Epithelial cell of esophagus (primary cell): ENCODE results near the gene CCM2.

Experiments
- DNase-seq: peaks from one replicate; pipeline ENCODE4 v3.0.0; 2010; ENCODE audit warnings: low read depth
- H3K4me3 ChIP-seq: 2 replicates; pipeline ENCODE4 v1.5.1; 2011; ENCODE audit warnings: mild to moderate bottlenecking, low read length, control low read depth
- TF ChIP-seq, protein P1 (sequence below): IDR thresholded peaks from 2 replicates; pipeline ENCODE4 v1.5.1; 2011; ENCODE audit warnings: low read depth, mild to moderate bottlenecking, low read length, control low read depth, inconsistent platforms; ENCODE audit not compliant: insufficient read depth; ENCODE audit errors: missing control alignments

CCM2 gene

DNA sequence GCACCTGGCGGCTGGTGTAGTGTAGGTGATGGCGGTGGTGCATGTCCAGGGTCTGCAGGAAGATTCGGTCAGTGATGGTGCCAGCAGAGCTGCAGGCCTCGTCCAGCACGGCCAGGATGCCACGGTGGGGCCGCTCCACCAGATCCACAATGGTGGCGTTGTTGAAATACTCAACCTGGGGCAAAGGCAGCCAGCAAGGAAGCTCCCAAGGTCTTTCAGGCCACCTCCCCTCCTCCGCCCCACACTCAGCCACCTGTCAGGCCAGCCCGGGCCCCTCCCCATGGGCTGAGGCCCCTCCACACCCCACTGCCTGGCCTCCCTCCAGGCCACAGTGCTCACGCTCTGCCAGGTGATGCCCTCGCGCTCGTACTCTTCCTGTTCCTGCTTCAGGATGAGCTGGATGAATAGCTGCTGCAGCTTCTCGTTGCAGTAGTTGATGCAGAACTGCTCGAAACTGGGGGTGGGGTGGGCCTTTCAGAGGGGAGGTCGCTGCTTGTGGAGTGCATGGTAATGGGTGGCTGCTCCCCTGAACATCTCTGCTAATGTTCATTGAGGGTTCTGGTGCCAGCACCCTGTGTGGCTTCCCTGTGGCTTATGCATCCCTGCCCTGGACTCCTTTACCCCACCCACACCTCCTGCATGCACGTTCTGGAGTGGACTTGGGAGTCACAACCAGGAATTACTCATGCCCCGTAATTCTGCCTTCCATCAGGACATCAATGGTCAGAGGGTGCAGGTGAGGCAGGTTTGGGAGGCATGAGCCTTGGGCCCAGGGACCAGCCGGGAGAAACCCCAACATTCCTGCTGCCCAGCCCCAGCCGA is 30.1 kb upstream of the CCM2 start:
- DNase-seq = no peak
- H3K4me3 ChIP-seq = no peak overlapping the region
- TF ChIP-seq, protein P1, sequence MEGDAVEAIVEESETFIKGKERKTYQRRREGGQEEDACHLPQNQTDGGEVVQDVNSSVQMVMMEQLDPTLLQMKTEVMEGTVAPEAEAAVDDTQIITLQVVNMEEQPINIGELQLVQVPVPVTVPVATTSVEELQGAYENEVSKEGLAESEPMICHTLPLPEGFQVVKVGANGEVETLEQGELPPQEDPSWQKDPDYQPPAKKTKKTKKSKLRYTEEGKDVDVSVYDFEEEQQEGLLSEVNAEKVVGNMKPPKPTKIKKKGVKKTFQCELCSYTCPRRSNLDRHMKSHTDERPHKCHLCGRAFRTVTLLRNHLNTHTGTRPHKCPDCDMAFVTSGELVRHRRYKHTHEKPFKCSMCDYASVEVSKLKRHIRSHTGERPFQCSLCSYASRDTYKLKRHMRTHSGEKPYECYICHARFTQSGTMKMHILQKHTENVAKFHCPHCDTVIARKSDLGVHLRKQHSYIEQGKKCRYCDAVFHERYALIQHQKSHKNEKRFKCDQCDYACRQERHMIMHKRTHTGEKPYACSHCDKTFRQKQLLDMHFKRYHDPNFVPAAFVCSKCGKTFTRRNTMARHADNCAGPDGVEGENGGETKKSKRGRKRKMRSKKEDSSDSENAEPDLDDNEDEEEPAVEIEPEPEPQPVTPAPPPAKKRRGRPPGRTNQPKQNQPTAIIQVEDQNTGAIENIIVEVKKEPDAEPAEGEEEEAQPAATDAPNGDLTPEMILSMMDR = no peak

DNA sequence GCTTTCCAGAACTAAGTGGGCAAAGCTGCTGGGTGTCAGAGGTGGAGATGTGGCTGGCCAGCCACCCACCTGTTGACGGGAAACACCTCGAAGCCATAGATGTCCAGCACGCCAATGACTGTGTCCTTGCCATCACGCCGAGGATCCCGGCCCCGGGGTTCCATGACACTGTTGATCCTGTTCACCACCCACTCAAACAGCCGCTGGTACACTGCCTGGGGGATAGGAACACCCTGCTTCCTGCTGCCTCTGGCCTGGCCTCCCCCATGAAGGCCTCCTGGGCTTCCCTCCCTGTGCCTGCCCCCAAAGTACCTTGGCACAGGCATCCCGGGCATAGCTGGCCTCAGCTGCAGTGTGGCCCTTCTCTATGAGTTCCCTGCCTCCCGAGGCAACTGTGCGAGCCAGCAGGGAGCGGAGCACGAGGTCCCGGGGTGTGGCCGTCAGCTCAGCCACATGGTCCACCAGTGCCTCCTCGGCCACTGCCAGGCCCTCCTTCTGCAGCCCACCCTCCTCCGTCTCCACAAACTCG is 29.4 kb upstream of the CCM2 start:
- TF ChIP-seq, protein P1 = no peak
- no peak for DNase-seq
- no peak overlapping the region for H3K4me3 ChIP-seq

DNA sequence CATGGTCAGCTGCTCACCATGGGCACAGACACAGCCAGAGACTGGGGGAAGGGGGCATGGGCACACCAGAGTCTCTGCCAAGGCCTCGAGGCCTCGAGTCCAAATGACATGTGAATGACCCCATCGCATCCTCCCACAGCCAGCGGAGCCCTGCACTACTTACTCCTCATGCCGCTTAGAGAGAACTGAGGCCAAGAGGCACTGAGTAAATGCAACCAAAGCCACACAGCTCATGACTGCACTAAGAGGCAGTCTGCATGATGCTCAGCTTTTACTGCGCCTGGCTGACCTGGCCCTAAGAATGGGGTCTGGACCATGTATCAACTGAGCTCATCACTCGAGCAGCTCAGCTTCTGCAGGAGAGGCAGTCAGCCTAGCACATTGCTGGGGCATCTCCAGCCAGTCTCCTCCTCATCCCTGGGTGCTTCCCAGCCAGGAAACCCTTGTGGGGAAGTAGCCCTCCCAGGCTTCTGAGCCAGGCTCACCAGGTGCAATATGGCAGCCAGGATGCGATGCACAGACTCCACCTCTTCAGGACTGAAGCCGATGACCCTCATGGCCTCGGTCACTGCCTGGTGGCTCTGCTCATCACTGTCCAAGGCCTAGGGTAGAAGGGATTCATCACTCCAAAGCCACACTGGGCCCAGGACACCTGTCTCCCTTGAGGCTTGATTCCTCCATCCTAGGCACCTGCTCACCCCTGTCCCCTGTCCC is 28.7 kb upstream of the CCM2 start:
- H3K4me3 ChIP-seq = no peak overlapping the region
- no peak for DNase-seq
- TF ChIP-seq, protein P1 = no peak

DNA sequence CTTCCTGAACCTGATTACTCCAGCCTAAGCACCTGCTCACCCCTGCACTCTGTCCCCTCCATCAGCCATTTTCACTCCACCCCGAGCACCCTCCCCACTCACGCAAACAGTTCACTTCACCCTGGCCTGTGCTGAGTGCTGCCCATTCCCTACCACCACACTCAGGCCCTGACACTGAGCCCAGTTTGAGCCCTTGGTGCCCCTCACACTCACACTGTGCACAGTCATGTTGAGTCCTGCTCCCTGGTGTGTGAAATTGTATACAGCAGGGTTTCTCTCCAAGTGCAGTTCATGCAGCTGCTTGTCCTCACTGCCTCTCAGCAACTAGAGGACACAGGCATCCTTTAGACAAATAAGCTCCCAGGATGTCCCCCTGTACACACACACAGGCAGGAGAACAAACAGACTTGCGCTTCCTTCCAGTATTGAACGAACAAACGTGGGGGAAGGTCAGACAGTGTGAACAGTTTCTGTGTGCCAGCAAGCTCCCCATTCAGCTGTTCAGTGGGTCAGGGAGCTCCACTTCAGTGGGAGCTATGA is 28.0 kb upstream of the CCM2 start:
- TF ChIP-seq, protein P1 = no peak
- H3K4me3 ChIP-seq = no peak overlapping the region
- no peak for DNase-seq

DNA sequence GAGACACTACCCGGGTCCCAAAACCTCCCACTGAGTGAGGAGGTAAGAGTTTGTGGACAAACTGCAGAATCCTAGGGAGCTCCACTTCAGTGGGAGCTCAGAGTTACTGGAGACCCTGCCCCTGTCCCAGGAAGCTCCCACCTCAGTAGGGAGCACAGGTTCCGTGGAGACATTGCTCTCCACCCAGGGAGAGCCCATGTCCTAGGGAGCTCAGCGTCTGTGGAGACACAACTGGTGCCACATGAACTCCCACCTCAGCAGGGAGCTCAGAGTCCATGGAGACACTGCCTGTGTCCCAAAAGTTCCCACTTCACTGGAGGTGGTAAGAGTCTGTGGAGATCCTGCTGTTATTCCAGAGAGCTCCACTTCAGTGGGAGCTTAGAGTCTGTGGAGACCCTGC is 27.4 kb upstream of the CCM2 start:
- no peak for DNase-seq
- TF ChIP-seq, protein P1 = no peak
- no peak overlapping the region for H3K4me3 ChIP-seq

DNA sequence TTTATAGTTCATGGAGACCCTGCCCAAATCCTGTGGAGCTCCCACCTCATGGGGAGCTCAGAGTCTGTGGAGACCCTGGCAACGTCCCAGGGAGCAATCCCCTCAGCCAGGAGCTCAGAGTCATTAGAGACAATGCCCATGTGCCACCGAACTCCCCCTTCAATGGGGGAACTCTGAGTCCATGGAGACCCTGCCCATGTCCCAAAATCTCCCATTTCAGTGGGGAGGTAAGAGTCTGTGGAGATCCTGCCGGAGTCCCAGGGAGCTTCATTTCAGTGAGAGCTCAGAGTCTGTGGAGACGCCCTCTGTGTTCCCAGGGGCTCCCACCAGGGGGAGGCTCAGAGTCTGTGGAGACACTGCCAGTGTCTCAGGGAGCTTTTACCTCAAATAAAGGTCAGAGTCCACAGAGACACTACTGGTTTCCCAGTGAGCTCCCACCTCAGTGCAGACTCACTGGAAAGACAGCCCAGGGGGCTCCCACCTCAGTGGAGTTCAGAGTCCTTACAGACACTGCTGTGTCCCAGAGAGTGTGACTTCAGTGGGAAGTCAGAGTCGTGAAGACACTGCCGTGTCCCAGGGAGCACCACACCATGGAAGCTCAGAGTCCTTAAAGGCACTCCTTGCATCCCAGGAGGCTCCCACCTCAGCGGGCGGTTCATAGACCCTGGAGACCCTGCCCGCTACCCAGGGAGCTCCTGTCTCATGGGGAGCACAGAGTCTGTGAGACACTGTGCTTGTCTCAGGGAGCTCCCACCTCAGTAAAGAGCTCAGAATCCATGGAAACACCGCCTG is 26.2 kb upstream of the CCM2 start:
- no peak overlapping the region for H3K4me3 ChIP-seq
- TF ChIP-seq, protein P1 = peak; percentile 35
- DNase-seq = peak; percentile 30
